CD4-positive, alpha-beta T cell treated with Interleukin-12 subunit alpha and Interleukin-12 subunit beta, for 1 hour (primary cell): ENCODE data around the gene EFCAB6.

Experiments
- DNase-seq: peaks from one replicate; pipeline ENCODE4 v3.0.0-alpha.2; 2020

EFCAB6 gene

GRCh38 chr22:43541462-43542407 lies 270.4 kb downstream of the EFCAB6 start:
- no peak for DNase-seq

- no peak for DNase-seq
Measured at GRCh38 chr22:43541022-43541421, 271.1 kb downstream of the EFCAB6 start.

GRCh38 chr22:43540529-43540923 lies 271.6 kb downstream of the EFCAB6 start:
- DNase-seq: no peak

GRCh38 chr22:43539572-43540528 lies 272.3 kb downstream of the EFCAB6 start:
- no peak for DNase-seq

- no peak for DNase-seq
Measured at GRCh38 chr22:43537019-43537585, 275.0 kb downstream of the EFCAB6 start.

- DNase-seq: no peak
Measured at GRCh38 chr22:43535741-43536140, 276.4 kb downstream of the EFCAB6 start.

- no peak for DNase-seq
Measured at GRCh38 chr22:43535336-43535735, 276.8 kb downstream of the EFCAB6 start.

- no peak for DNase-seq
Measured at GRCh38 chr22:43534916-43535315, 277.2 kb downstream of the EFCAB6 start.

GRCh38 chr22:43533656-43534428 lies 278.3 kb downstream of the EFCAB6 start:
- no peak for DNase-seq

GRCh38 chr22:43533156-43533530 lies 279.0 kb downstream of the EFCAB6 start:
- DNase-seq: no peak

GRCh38 chr22:43532301-43533155 lies 279.6 kb downstream of the EFCAB6 start:
- no peak for DNase-seq

GRCh38 chr22:43531651-43532050 lies 280.5 kb downstream of the EFCAB6 start:
- no peak for DNase-seq

- no peak for DNase-seq
Measured at GRCh38 chr22:43530349-43531201, 281.5 kb downstream of the EFCAB6 start.

GRCh38 chr22:43529934-43530333 lies 282.2 kb downstream of the EFCAB6 start:
- no peak for DNase-seq

- DNase-seq: no peak
Measured at GRCh38 chr22:43529461-43529860, 282.6 kb downstream of the EFCAB6 start.

GRCh38 chr22:43528601-43529360 lies 283.3 kb downstream of the EFCAB6 start:
- no peak for DNase-seq

GRCh38 chr22:43526946-43527345 lies 285.2 kb downstream of the EFCAB6 start:
- DNase-seq: no peak

GRCh38 chr22:43526117-43526655 lies 285.9 kb downstream of the EFCAB6 start:
- no peak for DNase-seq

GRCh38 chr22:43521716-43522115 lies 290.4 kb downstream of the EFCAB6 start:
- no peak for DNase-seq
